Right forelimb (tissue), 1 donor: ENCODE results near the gene PRKCH.

Experiments
- DNase-seq: peaks from one replicate; pipeline ENCODE4 v3.0.0-alpha.2; 2018

Gene PRKCH

DNA sequence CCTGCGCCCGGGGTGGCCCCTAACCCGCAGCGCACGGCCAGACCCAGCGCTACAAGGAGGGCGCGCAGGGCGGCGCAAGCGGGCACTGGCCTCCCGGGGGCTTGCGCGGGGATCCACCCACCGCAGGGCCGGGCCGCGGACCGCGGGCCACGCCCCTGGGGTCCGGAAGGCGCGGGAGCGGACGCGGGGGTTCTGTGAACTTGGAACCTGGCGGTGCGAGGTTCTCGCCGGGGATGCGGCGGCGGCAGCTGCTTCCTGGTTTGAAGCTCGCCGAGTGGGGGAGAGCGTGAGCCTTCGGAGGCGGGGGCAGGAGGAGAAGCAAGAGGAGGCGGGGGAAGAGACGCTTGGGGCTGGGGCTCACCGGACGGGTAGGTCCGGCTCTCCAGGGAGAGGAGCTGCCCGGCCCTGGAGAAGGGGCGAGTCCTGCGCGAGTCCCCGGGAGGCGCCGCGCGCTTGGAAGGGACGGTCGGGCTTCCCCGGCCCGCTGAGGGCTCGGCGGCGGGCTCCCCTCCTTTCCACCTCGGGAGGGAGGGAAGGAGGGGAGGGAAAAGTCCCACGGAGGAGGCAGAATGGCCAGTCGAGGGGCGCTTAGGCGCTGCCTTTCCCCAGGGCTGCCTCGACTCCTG lies at the start of gene PRKCH:
Gene PRKCH (plus strand): TSS at position 195 of the 626 bp plus-strand sequence. CDS start 523 bp downstream, outside the sequence.
- peak; percentile 68 for DNase-seq

DNA sequence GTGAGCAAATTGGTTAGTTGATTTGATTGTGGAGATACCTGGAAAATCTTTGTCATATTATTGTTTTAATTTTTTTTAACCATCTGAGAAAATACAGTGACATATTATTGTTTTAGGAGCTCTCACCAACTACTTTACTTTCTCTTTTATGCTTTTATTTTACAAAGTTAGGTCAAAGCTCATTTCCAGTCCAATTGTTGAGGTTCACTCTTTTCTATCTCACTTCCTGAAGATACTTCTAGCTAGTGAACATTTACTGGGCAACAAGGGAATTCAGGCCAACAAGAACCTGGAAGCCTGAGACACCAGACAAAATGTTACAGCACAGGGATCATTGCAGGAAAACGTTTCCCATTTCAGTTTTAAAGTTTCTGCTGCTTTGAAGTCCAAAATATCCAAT lies 44.1 kb upstream of the PRKCH start:
- no peak for DNase-seq

DNA sequence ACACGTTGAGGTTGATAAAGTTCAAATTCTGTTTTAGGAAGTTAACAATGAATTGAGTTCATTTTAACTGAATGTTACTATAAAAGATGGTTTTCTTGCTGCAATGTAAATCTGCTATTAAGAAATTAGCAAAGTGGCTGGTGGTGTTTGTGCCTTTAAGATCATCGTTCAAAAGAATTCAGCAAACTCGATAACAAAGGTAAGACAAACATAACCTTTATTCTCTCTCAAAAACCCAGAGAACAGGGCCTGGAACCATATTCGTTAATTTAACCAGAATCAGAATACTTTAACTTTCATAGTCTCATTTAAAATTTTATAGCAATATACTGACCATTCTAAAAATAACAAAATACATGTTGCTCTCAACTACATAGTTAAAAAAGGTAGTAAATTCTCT lies 43.6 kb upstream of the PRKCH start:
- no peak for DNase-seq

DNA sequence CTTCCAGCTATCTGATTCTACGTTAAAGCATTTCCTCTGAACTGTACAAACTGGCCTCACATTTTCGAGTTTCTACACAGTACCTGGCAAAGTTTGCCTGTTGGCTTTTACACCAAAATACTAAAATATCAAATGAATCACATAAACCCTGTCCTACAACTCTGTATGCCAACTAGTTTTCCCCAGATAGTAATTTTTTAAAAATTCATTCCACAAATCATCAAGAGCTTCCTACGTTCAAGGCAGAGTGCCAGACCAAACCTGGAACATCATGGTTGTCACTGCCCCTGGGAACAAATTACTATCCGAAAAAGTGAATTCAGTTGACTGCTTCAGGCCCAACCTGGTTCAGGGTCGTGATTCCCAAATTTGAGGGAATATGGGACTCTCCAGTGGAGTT lies 42.3 kb upstream of the PRKCH start:
- no peak for DNase-seq

DNA sequence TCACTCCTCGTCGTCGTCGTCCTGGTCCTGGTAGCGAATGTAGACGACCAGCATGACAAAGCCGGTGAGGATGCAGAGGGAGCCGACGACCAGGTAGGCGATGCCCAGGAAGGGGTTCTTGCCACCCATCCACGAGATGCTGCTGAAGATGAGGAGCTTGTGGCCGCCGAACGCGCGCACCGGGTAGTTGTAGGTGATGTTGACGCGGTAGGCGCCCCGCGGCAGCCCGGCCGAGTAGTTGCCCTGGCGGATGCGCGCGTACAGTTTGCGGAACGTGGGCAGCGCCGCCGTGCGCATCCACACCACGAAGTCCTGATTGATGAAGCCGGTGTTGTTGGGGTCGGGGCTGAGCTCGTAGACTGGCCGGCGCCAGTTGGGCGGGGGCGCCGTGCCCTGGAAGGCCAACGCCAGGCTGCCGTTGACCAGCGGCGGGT lies 41.3 kb upstream of the PRKCH start:
- no peak for DNase-seq

DNA sequence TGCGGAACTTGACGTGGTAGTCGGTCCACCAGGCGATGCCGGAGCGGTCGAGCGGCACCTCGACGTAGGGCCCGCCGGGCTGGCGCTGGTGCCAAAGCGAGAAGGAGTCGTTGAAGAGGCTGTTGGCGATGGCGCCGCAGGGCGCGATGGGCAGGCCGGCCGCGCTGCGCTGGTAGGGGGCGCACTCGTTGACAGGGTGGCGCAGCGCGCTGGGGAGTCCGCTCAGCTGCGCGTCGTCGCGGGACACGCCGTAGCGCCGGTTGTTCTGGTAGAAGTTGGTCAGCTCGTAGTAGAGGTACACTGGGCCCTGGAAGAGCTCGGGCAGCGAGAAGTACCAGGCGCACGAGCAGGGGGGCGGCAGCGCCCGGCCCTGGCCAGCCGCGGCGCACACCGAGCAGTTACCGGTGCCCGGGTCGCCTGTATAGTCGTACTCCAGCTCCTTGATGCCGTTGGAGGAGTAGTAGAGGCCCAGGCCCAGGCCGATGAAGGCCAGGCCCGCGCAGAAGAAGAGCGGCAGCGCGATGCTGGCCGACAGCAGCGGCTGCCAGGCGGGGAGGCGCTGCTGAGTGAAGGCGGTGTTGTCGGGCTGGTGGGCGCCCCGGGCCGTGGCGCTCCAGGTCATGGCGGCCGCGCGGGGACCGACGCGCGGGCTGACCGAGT lies 40.7 kb upstream of the PRKCH start:
- DNase-seq = peak; percentile 82

DNA sequence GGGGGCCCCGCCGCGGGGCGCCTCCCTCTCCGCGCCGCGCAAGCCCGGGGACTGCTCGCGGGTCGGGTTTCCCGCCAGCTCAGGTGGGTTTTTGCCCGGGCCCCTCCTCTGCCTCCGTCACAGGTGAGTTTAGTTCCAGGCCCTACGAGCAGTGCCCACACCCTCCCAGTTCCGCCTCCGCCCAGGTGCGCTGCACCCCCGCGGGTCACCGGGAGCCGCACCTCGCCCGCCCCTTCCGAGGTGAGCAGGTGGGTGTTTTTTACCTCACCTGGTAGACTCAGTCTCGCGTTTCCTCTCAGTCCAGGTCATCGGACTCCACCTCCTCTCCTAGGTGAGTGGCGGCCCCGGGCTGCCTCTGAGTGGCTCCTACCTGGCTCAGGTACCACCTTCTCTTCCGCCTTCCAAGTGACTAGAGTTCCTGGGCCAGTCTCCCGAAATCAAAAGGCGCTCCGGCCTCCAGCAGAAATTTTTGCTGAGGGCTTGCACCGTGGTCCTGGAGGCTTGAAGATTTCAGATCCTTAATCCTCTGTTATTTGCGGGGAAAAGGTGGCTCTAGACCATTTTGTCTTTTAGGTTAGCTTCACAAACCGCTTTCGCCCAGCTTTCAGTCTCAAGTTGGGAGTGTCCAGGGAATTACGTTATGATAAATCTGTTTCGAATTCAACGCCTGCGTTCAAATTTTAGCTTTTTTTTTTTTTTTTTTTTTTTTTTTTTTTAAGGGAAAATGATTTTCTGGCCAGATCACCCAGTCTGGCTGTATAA lies 40.0 kb upstream of the PRKCH start, which contains the start of gene TMEM30B:
Gene TMEM30B (minus strand): TSS at position 153 of the 762 bp plus-strand sequence. CDS start 191 bp downstream, outside the sequence.
- peak; percentile 55 for DNase-seq

DNA sequence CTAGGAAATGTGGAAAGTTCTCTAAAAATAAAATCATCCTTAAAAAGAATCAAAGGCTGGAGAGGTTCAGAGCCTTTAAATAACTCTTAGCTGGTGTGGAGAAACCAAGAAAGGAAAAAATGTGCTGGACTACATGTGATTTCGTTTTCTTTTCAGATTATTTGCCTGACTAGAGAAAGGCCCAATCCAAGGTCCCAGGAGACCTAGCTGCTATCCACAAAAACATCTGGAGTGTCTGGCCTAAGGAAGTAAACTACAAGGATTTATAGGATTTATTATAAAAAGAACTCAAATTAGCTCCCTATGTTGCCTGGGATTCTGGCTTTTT lies 39.5 kb upstream of the PRKCH start:
- no peak for DNase-seq

DNA sequence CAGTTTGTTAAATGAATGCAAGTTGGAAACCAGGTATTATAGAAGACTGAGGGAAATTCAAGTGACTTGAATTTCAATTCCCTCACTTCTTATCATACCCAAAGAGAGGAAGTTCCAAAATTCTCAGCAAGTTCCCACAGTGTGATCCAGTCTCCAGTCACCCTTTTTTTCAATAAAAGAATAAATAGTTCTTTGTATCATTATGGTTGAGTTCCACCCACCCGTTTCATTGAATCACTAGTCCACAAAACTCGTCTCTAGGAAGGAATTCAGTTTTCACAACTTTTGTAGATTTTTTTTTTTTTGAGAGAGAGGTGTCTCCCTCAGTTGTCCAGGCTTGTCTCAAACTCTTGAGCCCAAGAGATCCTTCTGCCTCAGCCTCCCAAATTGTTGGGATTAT lies 38.6 kb upstream of the PRKCH start:
- DNase-seq = no peak

DNA sequence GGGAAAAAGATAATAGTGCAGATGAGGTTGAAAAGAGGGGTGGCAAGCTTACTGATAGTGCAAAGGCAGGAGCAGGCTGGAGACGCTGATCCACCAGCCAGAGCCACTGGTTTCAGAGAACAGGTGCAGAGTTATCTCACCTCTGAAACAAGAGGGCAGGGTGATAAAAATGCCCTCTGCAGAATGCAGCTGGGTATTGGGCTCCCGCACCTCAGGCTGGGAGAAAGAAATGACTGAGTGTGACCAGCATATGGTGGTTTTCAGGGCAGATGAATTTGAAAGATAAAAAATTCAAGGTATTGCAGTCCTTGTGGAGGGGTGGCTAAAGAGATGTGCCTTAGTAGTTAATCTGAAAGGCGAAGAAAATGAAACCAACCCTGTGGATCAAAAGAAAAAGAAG lies 37.4 kb upstream of the PRKCH start:
- no peak for DNase-seq

DNA sequence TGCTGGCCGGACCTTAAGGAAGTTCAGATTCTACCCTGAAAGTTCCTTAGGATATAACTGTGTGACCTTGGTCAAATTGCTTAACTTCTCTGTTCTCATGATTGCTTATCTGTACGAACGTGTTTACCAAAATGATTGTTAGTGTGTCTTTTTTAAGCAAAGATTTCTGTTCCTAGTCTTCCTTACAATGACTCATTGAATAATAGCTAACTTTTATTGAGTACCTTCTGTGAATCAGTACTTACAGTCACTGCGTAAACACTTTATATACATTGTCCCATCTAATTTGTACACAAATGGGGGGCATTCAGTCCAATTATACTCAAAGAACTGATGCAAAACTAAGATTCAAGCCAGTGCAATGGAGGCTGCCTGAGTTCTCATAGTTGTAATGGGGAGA lies 36.0 kb upstream of the PRKCH start:
- no peak for DNase-seq

DNA sequence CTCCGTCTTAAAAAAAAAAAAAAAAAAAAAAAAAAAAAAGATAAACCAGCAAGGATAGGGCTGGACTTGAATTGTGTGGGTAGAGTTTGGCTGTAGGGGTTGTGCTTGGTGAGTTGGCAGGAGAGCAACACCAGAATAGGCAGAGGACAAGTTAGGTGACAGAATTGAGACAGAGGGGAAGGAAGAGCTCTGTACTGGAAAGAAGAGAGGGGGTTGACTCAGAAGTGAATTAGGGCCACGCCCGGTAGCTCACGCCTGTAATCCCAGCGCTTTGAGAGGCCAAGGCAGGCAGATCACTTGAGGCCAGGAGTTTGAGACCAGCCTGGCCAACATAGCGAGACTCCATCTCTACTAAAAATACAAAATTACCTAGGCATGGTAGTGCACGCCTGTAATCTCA lies 34.2 kb upstream of the PRKCH start:
- no peak for DNase-seq

DNA sequence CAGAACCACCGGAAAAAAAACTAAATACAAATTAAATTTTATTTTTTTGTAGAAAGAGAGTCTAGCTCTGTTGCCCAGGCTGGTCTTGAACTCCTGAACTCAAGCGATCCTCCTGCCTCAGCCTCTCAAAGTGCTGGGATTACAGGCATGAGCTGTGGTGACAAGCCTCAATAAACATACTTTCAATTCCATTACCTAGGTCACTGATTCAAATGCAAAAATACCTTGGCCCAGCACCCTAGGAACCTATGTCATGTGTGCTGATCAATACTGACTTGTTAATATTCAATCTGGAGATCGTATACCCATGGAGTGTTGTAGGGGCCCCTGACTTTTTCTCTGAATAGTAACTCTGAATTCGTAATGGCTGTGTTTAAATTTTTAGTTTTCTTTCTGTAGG lies 33.2 kb upstream of the PRKCH start:
- no peak for DNase-seq

DNA sequence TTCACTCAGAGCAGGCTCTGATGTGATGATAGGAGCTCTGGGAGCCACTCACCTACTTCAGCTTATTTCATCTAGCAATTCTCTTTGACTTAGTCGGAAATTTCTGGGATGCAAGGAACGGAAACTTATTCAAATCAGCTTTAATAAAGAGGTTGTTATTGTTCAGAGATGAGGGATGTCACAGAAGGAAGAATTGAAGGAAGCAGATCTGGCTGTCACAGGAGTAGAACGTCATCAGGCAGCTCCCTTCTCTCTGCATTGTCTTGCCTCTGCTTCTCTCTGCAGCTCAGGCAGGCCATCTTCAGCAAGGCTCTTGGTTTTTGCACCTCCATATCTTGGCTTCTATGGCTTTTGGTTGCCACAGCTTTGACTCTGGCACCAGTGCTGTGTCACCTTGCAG lies 32.7 kb upstream of the PRKCH start:
- no peak for DNase-seq

DNA sequence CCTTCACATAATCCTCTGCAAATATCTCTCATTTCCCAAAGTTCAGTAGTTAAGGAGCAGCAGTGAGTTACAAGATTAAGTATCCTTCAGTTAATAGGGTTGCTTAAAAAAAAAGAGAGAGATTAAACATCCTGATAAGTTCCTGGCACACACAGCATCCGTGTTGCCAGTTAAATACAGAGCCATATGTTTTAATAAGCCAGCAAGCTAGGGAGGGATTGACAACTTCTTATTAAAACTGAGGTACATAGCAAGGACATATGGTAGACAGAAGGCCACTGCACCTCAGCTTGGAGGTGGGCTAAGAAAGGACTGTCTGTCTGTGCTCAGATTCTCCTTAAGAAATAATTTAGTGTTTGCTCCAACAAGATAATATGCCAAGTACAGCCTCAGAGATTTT lies 30.7 kb upstream of the PRKCH start:
- no peak for DNase-seq

DNA sequence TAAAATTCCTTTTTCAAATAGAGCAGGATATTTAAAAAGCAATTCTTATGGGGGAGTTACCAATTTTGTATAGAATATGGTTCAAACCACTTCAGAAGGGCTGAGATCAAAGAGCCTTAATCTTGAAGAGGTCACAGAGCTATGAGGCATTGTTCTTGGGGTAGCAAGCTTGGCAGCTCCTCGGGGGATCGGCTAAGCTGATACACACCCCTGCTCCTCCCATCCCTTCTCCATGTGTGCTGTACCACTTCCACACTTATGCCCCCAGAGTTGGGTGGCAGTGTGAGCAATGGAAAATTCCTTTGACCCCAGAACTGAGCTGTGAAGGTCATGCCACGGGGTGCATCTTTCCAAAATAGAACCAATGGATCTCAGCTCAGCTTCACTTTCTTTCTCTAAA lies 25.2 kb upstream of the PRKCH start:
- DNase-seq = no peak

DNA sequence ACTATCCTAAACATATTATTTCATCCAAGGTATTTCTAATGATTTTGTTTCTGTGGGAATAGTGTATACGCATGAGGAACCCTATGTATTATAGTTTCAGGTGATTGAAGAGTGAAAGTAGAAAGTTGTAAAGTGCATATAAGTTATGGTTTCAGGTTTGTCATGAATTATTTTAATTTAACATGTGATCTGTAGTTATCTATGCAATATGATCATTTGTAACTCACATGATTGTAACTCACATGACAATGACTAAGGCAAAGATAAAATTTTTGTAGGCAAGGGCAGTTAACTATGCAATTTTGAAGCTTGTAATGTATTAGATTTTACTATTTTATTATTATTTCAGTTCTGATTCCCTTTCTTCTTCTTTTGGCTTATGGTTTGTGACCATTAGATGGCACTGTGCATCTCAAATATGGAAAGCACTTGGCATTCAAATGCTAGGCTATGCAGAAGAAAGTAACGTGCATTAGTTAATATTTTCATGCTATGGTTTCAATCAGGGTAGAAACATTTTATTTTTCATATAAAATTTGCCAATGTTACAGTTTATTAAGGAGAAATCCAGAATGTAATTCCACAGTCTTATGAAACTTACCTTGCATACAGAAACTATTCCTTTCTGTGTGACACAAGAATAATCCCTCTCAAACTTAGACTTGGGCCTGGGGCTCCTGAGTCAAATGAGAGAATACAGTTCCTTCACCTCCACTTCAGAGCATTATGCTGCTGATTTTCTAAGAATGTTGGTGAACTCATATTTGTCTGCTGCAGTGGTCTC lies 24.5 kb upstream of the PRKCH start:
- DNase-seq = no peak

DNA sequence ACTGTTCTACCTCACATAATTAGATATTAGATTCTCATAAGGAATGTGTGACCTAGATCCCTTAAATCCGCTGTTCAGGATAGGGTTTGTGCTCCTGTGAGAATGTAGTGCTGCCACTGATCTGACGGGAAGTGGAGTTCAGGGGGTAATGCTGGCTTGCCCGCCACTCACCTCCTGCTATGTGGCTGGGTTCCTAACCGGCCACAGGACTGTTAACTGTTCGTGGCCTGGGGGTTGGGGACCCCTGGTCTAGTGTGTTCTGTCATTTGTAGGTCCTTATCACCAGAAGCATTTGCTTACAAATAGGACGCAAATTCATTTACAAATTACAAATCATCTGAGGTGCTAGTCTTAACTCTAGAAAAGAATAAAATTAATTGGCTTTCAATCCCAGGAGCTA lies 23.8 kb upstream of the PRKCH start:
- no peak for DNase-seq

DNA sequence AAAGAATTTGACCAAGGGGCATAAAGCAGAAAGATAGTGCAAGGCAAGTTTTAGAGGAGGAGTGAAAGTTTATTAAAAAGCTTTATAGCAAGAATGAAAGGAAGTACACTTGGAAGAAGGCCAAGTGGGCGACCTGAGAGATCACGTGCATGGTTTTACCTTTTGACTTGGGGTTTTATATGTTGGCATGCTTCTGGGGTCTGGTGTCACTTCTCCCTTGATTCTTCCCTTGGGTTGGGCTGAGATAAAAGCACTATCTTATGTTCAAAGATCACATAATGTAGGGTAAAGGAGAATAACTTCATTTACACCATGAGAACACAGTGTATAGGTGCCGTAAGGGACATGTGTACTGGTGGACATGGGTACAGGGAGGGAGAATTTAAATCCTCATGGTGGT lies 22.6 kb upstream of the PRKCH start:
- DNase-seq = no peak

DNA sequence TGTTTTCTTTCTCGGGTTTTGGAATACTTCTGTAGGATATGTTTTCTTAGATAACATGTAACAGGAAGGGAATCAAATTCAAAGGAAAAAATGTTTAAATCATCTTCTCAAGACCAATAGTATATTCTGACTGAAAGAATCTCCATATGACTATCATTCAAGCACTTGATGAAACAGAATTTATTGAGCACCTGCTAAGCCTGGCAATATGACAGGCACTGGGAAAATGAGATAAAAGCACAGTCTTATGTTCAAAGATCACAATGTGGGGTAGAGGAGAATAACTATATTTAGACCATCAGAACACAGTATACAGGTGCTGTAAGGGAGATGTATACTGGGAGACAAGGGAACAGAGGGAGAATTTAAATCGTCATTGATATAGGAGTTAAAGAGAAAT lies 21.2 kb upstream of the PRKCH start:
- DNase-seq = no peak

DNA sequence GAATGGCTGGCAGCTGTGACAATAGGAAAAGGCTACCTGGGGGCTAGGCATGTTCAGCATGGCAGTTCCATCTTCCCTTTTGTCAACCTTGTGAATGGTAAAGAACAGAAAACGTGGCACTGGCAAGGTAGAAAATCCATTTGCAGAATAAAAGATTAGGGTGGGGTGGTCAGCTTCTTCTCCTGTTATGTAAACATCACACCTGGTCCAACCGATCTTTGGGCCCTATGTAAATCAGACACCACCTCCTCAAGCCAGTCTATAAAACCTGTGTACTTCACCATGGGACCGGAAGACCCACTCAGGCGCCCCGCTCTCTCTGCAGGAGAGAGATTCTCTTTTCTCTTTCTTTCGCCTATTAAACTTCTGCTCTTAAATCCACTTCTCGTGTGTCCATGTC lies 20.6 kb upstream of the PRKCH start:
- DNase-seq = no peak

DNA sequence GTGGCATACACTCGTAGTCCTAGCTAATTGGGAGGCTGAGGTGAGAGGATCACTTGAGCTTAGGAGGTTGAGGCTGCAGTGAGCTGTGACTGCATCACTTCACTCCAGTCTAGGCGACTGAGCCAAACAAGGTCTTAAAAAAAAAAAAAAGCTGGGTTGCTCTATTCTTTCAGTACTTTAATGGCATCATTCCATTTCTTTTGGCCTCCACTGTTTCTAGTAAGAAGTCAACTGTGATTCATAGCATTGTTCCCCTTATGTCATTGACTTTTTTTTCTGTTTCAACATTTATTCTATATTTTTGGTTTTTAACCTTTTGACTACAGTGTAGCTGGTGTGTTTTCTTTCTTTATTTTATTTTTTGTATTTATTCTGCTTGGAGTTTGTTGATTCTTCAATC lies 16.7 kb upstream of the PRKCH start:
- DNase-seq = no peak

DNA sequence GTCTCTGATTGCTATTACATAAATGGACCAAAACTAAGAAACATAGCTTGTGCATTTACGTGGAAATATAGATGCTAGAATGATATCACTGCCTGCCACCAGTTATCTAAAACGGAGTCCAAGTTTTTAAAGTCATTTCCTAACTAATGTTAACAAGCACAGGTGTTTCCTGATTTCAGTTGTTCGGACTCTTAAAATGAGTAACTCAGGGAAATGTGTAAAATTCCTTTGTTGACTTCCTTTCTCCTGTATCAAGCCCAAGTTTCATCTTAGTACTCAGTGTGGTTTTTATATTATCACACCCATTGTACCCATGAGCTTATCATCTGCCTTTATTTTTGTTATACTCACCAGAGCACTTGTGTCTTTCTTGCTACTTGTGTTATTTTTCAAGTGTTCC lies 13.2 kb upstream of the PRKCH start:
- DNase-seq = no peak
